Neutrophil (primary cell): ENCODE results near the gene HNF4A.

Experiments
- H3K27ac ChIP-seq: fragments of 200-600 bp; sonication (generic); 2 replicates; pipeline ENCODE4 v1.5.1; 2016; ENCODE audit warnings: mild to moderate bottlenecking, moderate library complexity
- H3K27me3 ChIP-seq: fragments of 200-600 bp; sonication (generic); 2 replicates; pipeline ENCODE4 v1.6.0; 2016; ENCODE audit warnings: mild to moderate bottlenecking
- H3K36me3 ChIP-seq: fragments of 200-600 bp; sonication (generic); 2 replicates; pipeline ENCODE4 v1.5.1; 2017
- H3K4me1 ChIP-seq, 2 experiments: fragments of 200-600 bp in 1 of 2; sonication (generic) in 1 of 2; 1 replicate in 1 of 2; 2 replicates in 1 of 2; pipeline versions ENCODE4 v1.5.1 to v1.6.1; 2013 to 2016; ENCODE audit warnings: low read depth in 1 of 2, low read length in 1 of 2, mild to moderate bottlenecking in 1 of 2, moderate library complexity in 1 of 2; ENCODE audit not compliant: control insufficient read depth in 1 of 2, insufficient read depth in 1 of 2
- H3K4me3 ChIP-seq, 2 experiments: fragments of 200-600 bp in 1 of 2; sonication (generic) in 1 of 2; 1 replicate in 1 of 2; 2 replicates in 1 of 2; pipeline ENCODE4 v1.5.1; 2013 to 2016; ENCODE audit warnings: low read depth in 1 of 2, low read length in 1 of 2, mild to moderate bottlenecking in 1 of 2, moderate library complexity in 1 of 2
- H3K9me3 ChIP-seq: fragments of 200-600 bp; sonication (generic); 2 replicates; pipeline ENCODE4 v1.5.1; 2016
- TF ChIP-seq, protein P1 (sequence below): fragments of 200-600 bp; sonication (generic); IDR thresholded peaks from 2 replicates; pipeline ENCODE4 v1.5.1; 2016; ENCODE audit warnings: antibody characterized with exemption

The HNF4A gene

DNA sequence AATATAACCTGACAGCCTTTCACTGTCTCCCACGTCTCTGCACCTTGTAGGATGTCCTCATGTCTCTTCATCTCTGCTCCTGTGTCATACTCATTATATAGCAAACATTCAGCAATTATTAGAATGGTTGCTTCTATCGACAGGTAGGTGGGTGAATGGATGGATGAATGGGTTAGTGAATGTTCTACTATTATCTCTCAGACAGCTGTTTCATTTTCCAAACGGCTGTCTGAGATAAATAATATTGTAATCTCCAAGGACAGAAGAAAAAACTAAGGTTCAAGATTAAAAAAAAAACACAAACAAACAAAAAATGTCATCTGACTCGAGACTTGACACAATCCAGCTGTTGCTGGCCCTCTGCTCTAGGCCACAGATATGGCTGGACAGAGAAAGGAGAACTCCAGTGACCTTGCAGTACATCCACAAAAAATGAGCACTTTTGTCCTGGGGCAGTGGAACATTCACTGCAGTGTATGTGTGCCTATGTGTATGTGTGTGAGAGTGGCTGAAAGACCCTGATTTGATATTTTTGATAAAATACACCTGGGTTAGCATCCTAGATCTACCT, 2.1 kb downstream of the HNF4A start:
- Histone ChIP-seq H3K4me1 (no peaks in the 10 kb centered on the region), H3K36me3 (no peaks in the 10 kb centered on the region), H3K27me3 (peaks cover 36% of the 10 kb centered on the region), H3K27ac (no peak overlapping the region), H3K9me3 (no peaks in the 10 kb centered on the region), H3K4me3 (no peak overlapping the region)
- TF ChIP-seq, protein P1, sequence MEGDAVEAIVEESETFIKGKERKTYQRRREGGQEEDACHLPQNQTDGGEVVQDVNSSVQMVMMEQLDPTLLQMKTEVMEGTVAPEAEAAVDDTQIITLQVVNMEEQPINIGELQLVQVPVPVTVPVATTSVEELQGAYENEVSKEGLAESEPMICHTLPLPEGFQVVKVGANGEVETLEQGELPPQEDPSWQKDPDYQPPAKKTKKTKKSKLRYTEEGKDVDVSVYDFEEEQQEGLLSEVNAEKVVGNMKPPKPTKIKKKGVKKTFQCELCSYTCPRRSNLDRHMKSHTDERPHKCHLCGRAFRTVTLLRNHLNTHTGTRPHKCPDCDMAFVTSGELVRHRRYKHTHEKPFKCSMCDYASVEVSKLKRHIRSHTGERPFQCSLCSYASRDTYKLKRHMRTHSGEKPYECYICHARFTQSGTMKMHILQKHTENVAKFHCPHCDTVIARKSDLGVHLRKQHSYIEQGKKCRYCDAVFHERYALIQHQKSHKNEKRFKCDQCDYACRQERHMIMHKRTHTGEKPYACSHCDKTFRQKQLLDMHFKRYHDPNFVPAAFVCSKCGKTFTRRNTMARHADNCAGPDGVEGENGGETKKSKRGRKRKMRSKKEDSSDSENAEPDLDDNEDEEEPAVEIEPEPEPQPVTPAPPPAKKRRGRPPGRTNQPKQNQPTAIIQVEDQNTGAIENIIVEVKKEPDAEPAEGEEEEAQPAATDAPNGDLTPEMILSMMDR, result no peak

DNA sequence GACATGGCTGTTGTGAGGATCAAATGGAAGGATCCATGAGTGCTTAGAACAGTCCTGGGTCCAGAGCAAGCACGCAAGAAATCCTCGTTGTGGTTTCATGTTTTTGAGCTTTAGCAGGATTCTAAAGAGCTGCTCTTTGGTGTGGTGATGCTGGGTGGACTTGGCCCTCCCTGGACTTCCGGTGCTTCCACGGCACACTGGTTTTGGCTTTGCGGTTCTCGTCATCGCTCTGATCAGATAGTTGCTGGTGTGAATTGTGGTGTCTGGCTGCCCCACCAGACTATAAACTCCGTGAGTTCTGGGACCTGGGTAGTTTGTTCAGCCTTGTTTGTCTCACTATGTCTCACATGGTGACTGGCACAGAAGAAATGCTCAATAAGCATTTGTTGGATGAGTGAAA, 3.3 kb downstream of the HNF4A start:
- no peak overlapping the region for H3K4me3 ChIP-seq
- peaks cover 36% of the 10 kb centered on the region for H3K27me3 ChIP-seq
- no peaks in the 10 kb centered on the region for H3K9me3 ChIP-seq
- no peak overlapping the region for H3K27ac ChIP-seq
- TF ChIP-seq, protein P1, result no peak
- no peaks in the 10 kb centered on the region for H3K4me1 ChIP-seq
- H3K36me3 ChIP-seq, result no peaks in the 10 kb centered on the region

DNA sequence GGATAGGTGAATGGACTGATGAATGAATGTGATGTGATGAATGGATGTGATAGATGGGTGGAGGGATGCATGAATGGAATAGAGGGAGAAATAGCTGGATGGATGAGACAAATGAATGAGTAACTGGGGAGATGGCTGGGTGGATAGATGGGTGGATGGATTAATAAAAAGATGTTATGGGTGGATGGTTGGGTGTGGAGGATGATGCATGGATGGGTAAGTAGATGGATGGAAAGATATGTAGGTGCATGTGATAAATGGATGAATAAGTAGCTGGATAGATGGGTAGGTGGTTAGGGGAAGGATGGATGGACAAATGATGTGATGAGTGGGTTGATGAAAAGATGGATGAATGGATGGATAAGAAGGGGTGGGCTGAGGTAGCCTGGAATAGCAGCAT, 4.7 kb downstream of the HNF4A start:
- H3K27me3 ChIP-seq, result peaks cover 36% of the 10 kb centered on the region
- H3K4me1 ChIP-seq, result no peaks in the 10 kb centered on the region
- H3K36me3 ChIP-seq, result no peaks in the 10 kb centered on the region
- H3K27ac ChIP-seq, result no peak overlapping the region
- TF ChIP-seq, protein P1, result no peak
- H3K9me3 ChIP-seq, result no peaks in the 10 kb centered on the region
- H3K4me3 ChIP-seq, result no peak overlapping the region

DNA sequence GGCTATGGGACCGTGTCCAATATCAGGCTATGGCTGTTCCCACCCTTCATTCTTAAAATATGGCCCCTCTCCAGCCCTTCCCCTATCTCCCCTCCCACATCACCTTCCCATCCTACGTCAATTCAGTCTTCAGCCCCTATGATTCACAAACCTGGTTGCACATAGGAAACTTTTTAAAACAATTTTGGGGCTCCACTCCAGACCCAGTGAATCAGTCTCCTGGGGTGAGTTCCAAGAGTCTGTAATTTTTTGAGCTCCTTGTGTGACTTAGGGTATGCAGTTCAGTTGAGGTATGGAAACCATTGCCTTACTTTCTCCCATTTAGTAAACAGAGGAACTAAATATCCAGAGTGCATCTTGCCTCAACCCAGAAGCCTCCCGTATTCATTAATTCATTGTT, 5.5 kb downstream of the HNF4A start:
- H3K27ac ChIP-seq, result no peak overlapping the region
- peaks cover 36% of the 10 kb centered on the region for H3K27me3 ChIP-seq
- no peak overlapping the region for H3K4me3 ChIP-seq
- no peaks in the 10 kb centered on the region for H3K9me3 ChIP-seq
- no peaks in the 10 kb centered on the region for H3K36me3 ChIP-seq
- TF ChIP-seq, protein P1, result no peak
- H3K4me1 ChIP-seq, result no peaks in the 10 kb centered on the region

DNA sequence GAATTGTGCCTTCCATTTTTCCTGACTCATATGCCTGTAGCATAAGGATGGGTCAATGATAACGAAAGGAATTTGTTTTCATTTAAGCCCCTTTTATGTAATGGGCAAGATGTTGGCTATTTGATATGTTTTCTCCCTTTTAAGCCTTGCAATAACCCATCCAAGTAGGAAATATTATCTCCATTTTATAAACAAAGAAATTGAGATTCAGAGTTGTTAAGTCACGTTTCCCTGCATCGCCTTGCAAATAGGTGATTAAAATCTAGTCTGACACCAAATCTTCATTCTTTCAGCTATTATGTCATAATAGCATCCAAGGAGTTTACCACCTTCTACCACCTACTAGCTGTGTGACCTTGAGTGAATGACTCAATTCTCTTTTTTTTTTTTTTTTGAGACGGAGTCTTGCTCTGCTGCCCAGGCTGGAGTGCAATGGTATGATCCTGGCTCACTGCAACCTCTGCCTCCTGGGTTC, 7.0 kb downstream of the HNF4A start:
- Histone ChIP-seq H3K27ac (no peak overlapping the region), H3K27me3 (peaks cover 34% of the 10 kb centered on the region), H3K4me1 (no peaks in the 10 kb centered on the region), H3K9me3 (no peaks in the 10 kb centered on the region), H3K4me3 (no peak overlapping the region), H3K36me3 (no peaks in the 10 kb centered on the region)
- TF ChIP-seq, protein P1, result no peak

DNA sequence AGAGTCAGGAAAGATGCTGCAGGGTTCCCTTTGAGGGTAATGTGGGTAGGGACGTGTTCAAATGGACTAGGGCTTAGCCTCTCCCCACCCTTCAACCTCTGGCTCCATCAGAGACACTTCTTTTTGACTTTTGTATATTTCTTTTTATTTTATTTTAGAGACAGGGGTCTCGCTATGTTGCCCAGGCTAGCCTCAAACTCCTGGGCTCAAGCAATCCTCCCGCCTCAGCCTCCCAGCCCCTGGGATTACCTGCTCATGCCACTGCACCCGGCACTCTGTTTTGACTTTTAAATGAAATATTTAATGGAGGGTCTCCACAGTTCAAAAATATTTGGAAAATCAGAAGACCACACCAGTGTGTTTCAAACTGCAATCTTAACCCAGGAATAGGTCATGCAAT, 8.6 kb downstream of the HNF4A start:
- H3K4me3 ChIP-seq, result no peak overlapping the region
- H3K27ac ChIP-seq, result no peak overlapping the region
- TF ChIP-seq, protein P1, result no peak
- no peaks in the 10 kb centered on the region for H3K36me3 ChIP-seq
- H3K9me3 ChIP-seq, result no peaks in the 10 kb centered on the region
- H3K27me3 ChIP-seq, result peaks cover 24% of the 10 kb centered on the region
- H3K4me1 ChIP-seq, result no peaks in the 10 kb centered on the region
